ENCODE measurements around the gene C12orf54. TPM values are rescaled to one million over a fixed set of nuclear protein-coding genes. Genes with fewer than 3 reads are reported as not detected.

The C12orf54 gene
- total and polyA plus RNA-seq, 10 of the 15 experiments (the other 5 are each of a cell fraction or from before 2014, with no cell fraction given) = 0.79 to 7.8 (median 4.2) TPM

- TF ChIP-seq ELK1 (IDR thresholded peaks at IDR 0.05; ENCODE audit: low read depth, low read length) = no peak
- no peak for TF ChIP-seq NFXL1 (IDR thresholded peaks at IDR 0.05; ENCODE audit: borderline replicate concordance)
- no peak for TF ChIP-seq RCOR1 (conservative IDR thresholded peaks at IDR 0.05; ENCODE audit: low read depth, low read length)
- TF ChIP-seq RELA (IDR thresholded peaks at IDR 0.05; ENCODE audit: borderline replicate concordance, partially characterized antibody) = no peak
- TF ChIP-seq ZSCAN29 (IDR thresholded peaks at IDR 0.05) = no peak
- TF ChIP-seq NFYA (IDR thresholded peaks at IDR 0.05; ENCODE audit: borderline replicate concordance, low read depth, low read length) = no peak
- TF ChIP-seq SREBF2 (IDR thresholded peaks at IDR 0.05; ENCODE audit: low read length) = no peak
- peak; percentile 55 for TF ChIP-seq IKZF1 (conservative IDR thresholded peaks at IDR 0.05)
- no peak for TF ChIP-seq ZBTB33 (IDR thresholded peaks at IDR 0.05)
- TF ChIP-seq STAT1 (conservative IDR thresholded peaks at IDR 0.05) = no peak
- TF ChIP-seq SIN3A (IDR thresholded peaks at IDR 0.05; ENCODE audit: low read depth, low read length) = no peak
- 0 out of 2 replicates have a peak, but pooled peaks have one; percentile 42 for TF ChIP-seq NBN (IDR thresholded peaks at IDR 0.05)
- no peak for TF ChIP-seq PAX5 (IDR thresholded peaks at IDR 0.05; ENCODE audit: borderline replicate concordance, low read depth, low read length)
- peak in 1 of 2 experiments; percentile 77; a peak in 1 of 4 replicates for TF ChIP-seq CEBPB (IDR thresholded peaks at IDR 0.05; ENCODE audit: borderline replicate concordance in 1 of 2, low read depth in 2 of 2, low read length in 2 of 2)
- TF ChIP-seq SP1 (IDR thresholded peaks at IDR 0.05; ENCODE audit: low read depth, low read length) = no peak
- TF ChIP-seq MEF2B (IDR thresholded peaks at IDR 0.05; ENCODE audit: partially characterized antibody, poor library complexity, severe bottlenecking) = peak; percentile 64
- no peak for TF ChIP-seq STAT3 (IDR thresholded peaks at IDR 0.05; ENCODE audit: low read depth, low read length)
- TF ChIP-seq HCFC1 (IDR thresholded peaks at IDR 0.05; ENCODE audit: low read length) = no peak
- no peak for TF ChIP-seq EGR1 (IDR thresholded peaks at IDR 0.05; ENCODE audit: borderline replicate concordance in 1 of 2, low read depth in 2 of 2, low read length in 2 of 2)
- TF ChIP-seq HSF1 (IDR thresholded peaks at IDR 0.05; ENCODE audit: low read depth, low read length) = no peak
- no peak for TF ChIP-seq MYB (IDR thresholded peaks at IDR 0.05; ENCODE audit: borderline replicate concordance, low read depth, low read length)
- TF ChIP-seq NR2C1 (IDR thresholded peaks at IDR 0.05) = no peak
- TF ChIP-seq CHD1 (IDR thresholded peaks at IDR 0.05; ENCODE audit: low read depth, low read length) = no peak
- TF ChIP-seq KLF5 (IDR thresholded peaks at IDR 0.05; ENCODE audit: partially characterized antibody) = no peak
- TF ChIP-seq TCF3 (IDR thresholded peaks at IDR 0.05; ENCODE audit: borderline replicate concordance, insufficient read depth, low read depth, low read length) = no peak
Observed at GRCh38 chr12:48489012-48489411, 6.7 kb downstream of the C12orf54 start (continued).
